Right lobe of liver (tissue), 6 donors: ENCODE results near the gene CAND1. TPM values are rescaled to one million over a fixed set of nuclear protein-coding genes. Genes with fewer than 3 reads are reported as not detected.

Experiments used
- ATAC-seq, 4 donors: fragments of 200-7000 bp; cut with Tn5 transposase; one replicate each; pipeline ENCODE4 v1.9.1; 2020; ENCODE audit warnings: mild to moderate bottlenecking in 4 of 4, moderate library complexity in 4 of 4
- DNase-seq, 3 donors: peaks; one replicate each; pipeline ENCODE4 v3.0.0-alpha.2; 2020
- H3K27ac ChIP-seq, 3 donors: fragments of 200-600 bp; one replicate each; pipeline ENCODE4 v1.8.0; 2022
- H3K27me3 ChIP-seq, 2 donors: fragments of 200-600 bp; one replicate each; pipeline ENCODE4 v1.8.0; 2022
- H3K36me3 ChIP-seq, 4 donors: fragments of 200-600 bp; sonication (generic) in 1 of 4; one replicate each; pipeline versions ENCODE4 v1.5.1 to v1.8.0; 2017 to 2022; ENCODE audit warnings: control low read depth in 1 of 4
- H3K4me1 ChIP-seq, 4 donors: fragments of 200-600 bp; sonication (generic) in 1 of 4; one replicate each; pipeline versions ENCODE4 v1.5.1 to v1.8.0; 2017 to 2022; ENCODE audit warnings: control low read depth in 1 of 4
- H3K4me3 ChIP-seq, 3 donors: fragments of 200-600 bp; one replicate each; pipeline ENCODE4 v1.8.0; 2022
- H3K9me3 ChIP-seq, 4 donors: fragments of 200-600 bp; sonication (generic) in 1 of 4; one replicate each; pipeline versions ENCODE4 v1.5.1 to v1.8.0; 2017 to 2022; ENCODE audit warnings: control low read depth in 1 of 4
- CTCF ChIP-seq, 4 donors: fragments of 200-600 bp in 3 of 4; fragments of 450-650 bp in 1 of 4; IDR thresholded peaks; one replicate each; pipeline versions ENCODE4 v1.5.1 to v1.8.0; 2016 to 2022; ENCODE audit warnings: antibody characterized with exemption in 4 of 4, mild to moderate bottlenecking in 2 of 4
- POLR2A ChIP-seq: fragments of 450-650 bp; IDR thresholded peaks from one replicate; pipeline ENCODE4 v1.6.1; 2017; ENCODE audit warnings: antibody characterized with exemption, mild to moderate bottlenecking
- WGBS: methylation state at CpG from one replicate; pipeline ENCODE4 v1.1.6; 2018; ENCODE audit warnings: low coverage, low lambda C conversion rate; ENCODE audit not compliant: insufficient coverage; ENCODE audit errors: missing lambda C conversion rate; 5-methylcytosine and 5-hydroxymethylcytosine counted together
- intact Hi-C, 2 donors: fragments of 100-400 bp; cut with DNase I; formaldehyde crosslinking; loops; one replicate each; pipeline versions ENCODE4 v1.11.2 to v1.14.1; 2022
- total RNA-seq, 6 experiments: library from RNA; depleted of rRNA in 2 of 6; stranded (reverse); fragments of >200 nt in 2 of 6; fragmentation: NEBNext Ultra II Directional in 3 of 6; extraction: Animal tissue kit (Norgen Biotek cat#: 25700) in 3 of 6; gene quantifications; one replicate each; pipeline versions ENCODE4 v1.1.0 to v1.2.4, GENCODE V29; 2016 to 2023
- donor health status: DM: no; HTN: yes; CAD: no.
- donor health status: DM: no; HTN: no; CAD: no.
- donor health status: DM: no; HTN: no; CAD: no.
- donor health status: DM: no; HTN: yes; CAD: no.
- donor health status: DM: no; HTN: yes; CAD: no.

The CAND1 gene
- total RNA-seq, 6 experiments from 2014 or later: 29.3 to 64.4 (median 57.6) TPM

- no peak overlapping the region for H3K27ac ChIP-seq
- no peak for TF ChIP-seq POLR2A
- no peak for TF ChIP-seq CTCF (IDR thresholded peaks at IDR 0.05)
- intact Hi-C loops: no loop called here
- H3K4me3 ChIP-seq: no peak overlapping the region
- H3K4me1 ChIP-seq: no peaks in the 10 kb centered on the region
- DNase-seq (no peak), ATAC-seq (no peak)
- H3K9me3 ChIP-seq: no peaks in the 10 kb centered on the region
- 82% methylated on average over 2 of the region's 2 CpGs for WGBS
- H3K36me3 ChIP-seq: no peaks in the 10 kb centered on the region
- H3K27me3 ChIP-seq: no peaks in the 10 kb centered on the region
These were observed 58.3 kb downstream of the CAND1 start for GRCh38 chr12:67327466-67327865.

- Histone ChIP-seq H3K4me3 (no peak overlapping the region), H3K4me1 (no peaks in the 10 kb centered on the region), H3K27me3 (no peaks in the 10 kb centered on the region), H3K36me3 (no peaks in the 10 kb centered on the region), H3K9me3 (no peaks in the 10 kb centered on the region), H3K27ac (no peak overlapping the region)
- WGBS: 46% methylated on average over 1 of the region's 1 CpG
- DNase-seq (no peak), ATAC-seq (no peak)
- no peak for TF ChIP-seq POLR2A
- intact Hi-C loops: no loop called here
These were observed 62.0 kb downstream of the CAND1 start for GRCh38 chr12:67331123-67331522.

- H3K27me3 ChIP-seq: no peaks in the 10 kb centered on the region
- DNase-seq (no peak), ATAC-seq (no peak)
- no peak overlapping the region for H3K27ac ChIP-seq
- no peaks in the 10 kb centered on the region for H3K9me3 ChIP-seq
- H3K36me3 ChIP-seq: no peaks in the 10 kb centered on the region
- no peaks in the 10 kb centered on the region for H3K4me1 ChIP-seq
- intact Hi-C loops: no loop called here
- no peak overlapping the region for H3K4me3 ChIP-seq
- TF ChIP-seq CTCF (IDR thresholded peaks at IDR 0.05): no peak
- no peak for TF ChIP-seq POLR2A
These were observed 62.7 kb downstream of the CAND1 start for GRCh38 chr12:67331828-67332227.

GRCh38 chr12:67333649-67334048 is 64.5 kb downstream of the CAND1 start:
- Histone ChIP-seq H3K36me3 (no peaks in the 10 kb centered on the region), H3K27me3 (no peaks in the 10 kb centered on the region), H3K9me3 (no peaks in the 10 kb centered on the region), H3K27ac (no peak overlapping the region), H3K4me3 (no peak overlapping the region), H3K4me1 (no peaks in the 10 kb centered on the region)
- ATAC-seq (no peak), DNase-seq (no peak)
- intact Hi-C loops: no loop called here
- whole genome bisulfite sequencing: 62% methylated on average over 1 of the region's 1 CpG
- TF ChIP-seq POLR2A (no peak), CTCF (IDR thresholded peaks at IDR 0.05) (no peak)

- TF ChIP-seq POLR2A: no peak
- no peak for TF ChIP-seq CTCF (IDR thresholded peaks at IDR 0.05)
- intact Hi-C loops: no loop called here
- ATAC-seq (no peak), DNase-seq (no peak)
- no peak overlapping the region for H3K27ac ChIP-seq
- no peaks in the 10 kb centered on the region for H3K36me3 ChIP-seq
- no peaks in the 10 kb centered on the region for H3K27me3 ChIP-seq
- H3K4me1 ChIP-seq: no peaks in the 10 kb centered on the region
- no peak overlapping the region for H3K4me3 ChIP-seq
- H3K9me3 ChIP-seq: no peaks in the 10 kb centered on the region
These were observed 69.3 kb downstream of the CAND1 start for GRCh38 chr12:67338426-67338825.
